ENCODE measurements around the gene ITGA2.

GRCh38 chr5:53120165-53120564 is 131.0 kb downstream of the ITGA2 start:
- TF ChIP-seq EZH2 (IDR thresholded peaks at IDR 0.05; ENCODE audit: insufficient read depth, poor library complexity, severe bottlenecking): no peak
- TF ChIP-seq EZH2phosphoT487 (IDR thresholded peaks at IDR 0.05; ENCODE audit: insufficient read depth, low read depth): no peak

All from GM23248 (cell line).